GM23338 (cell line): ENCODE data around the gene CCDC92B. TPM values are rescaled to one million over a fixed set of nuclear protein-coding genes. Genes with fewer than 3 reads are reported as not detected.

Experiments used
- ATAC-seq: fragments of 200-7000 bp; cut with Tn5 transposase; 3 replicates; pipeline ENCODE4 v1.9.1; 2020
- DNase-seq: peaks from one replicate; pipeline ENCODE4 v3.0.0-alpha.2; 2015; ENCODE audit warnings: low spot score
- H2AFZ ChIP-seq: fragments of 200-600 bp; sonication (generic); 2 replicates; pipeline ENCODE4 v1.8.0; 2016; ENCODE audit warnings: antibody characterized with exemption, mild to moderate bottlenecking, moderate library complexity
- H3F3A ChIP-seq: fragments of 200-600 bp; sonication (generic); replicated peaks from 2 replicates; pipeline ENCODE4 v1.8.0; 2017; ENCODE audit warnings: antibody characterized with exemption, mixed run types, low read depth
- H3K27ac ChIP-seq: fragments of 200-600 bp; sonication (generic); 2 replicates; pipeline ENCODE4 v1.6.1; 2016; ENCODE audit warnings: low read depth
- H3K27me3 ChIP-seq: fragments of 200-600 bp; sonication (generic); 2 replicates; pipeline ENCODE4 v1.8.0; 2016; ENCODE audit warnings: mild to moderate bottlenecking, mixed run types, moderate library complexity; ENCODE audit not compliant: insufficient read depth
- H3K36me3 ChIP-seq: fragments of 200-600 bp; sonication (generic); 2 replicates; pipeline ENCODE4 v1.8.0; 2016; ENCODE audit warnings: mild to moderate bottlenecking; ENCODE audit not compliant: insufficient read depth
- H3K4me1 ChIP-seq: fragments of 200-600 bp; sonication (generic); 2 replicates; pipeline ENCODE4 v1.8.0; 2016; ENCODE audit warnings: mild to moderate bottlenecking, moderate library complexity; ENCODE audit not compliant: insufficient read depth
- H3K4me2 ChIP-seq: fragments of 200-600 bp; sonication (generic); 2 replicates; pipeline ENCODE4 v1.7.1; 2017; ENCODE audit warnings: mixed run types
- H3K4me3 ChIP-seq: fragments of 200-600 bp; sonication (generic); 2 replicates; pipeline ENCODE4 v1.6.1; 2016; ENCODE audit warnings: mixed run types
- H3K79me2 ChIP-seq: fragments of 200-600 bp; sonication (generic); replicated peaks from 2 replicates; pipeline ENCODE4 v1.8.0; 2017; ENCODE audit warnings: mild to moderate bottlenecking; ENCODE audit not compliant: insufficient read depth
- H3K9me2 ChIP-seq: fragments of 200-600 bp; sonication (generic); 2 replicates; pipeline ENCODE4 v1.8.0; 2017; ENCODE audit not compliant: insufficient read depth
- H4K20me1 ChIP-seq: fragments of 200-600 bp; sonication (generic); replicated peaks from 2 replicates; pipeline ENCODE4 v1.8.0; 2017; ENCODE audit warnings: mild to moderate bottlenecking; ENCODE audit not compliant: insufficient read depth
- H3K27ac Mint-ChIP-seq: 2 replicates; pipeline ENCODE4 v1.8.0; 2020; ENCODE audit warnings: inconsistent platforms, mild to moderate bottlenecking, moderate library complexity, mixed read lengths
- H3K27me3 Mint-ChIP-seq: 3 replicates; pipeline ENCODE4 v1.8.0; 2022; ENCODE audit warnings: low read depth, mild to moderate bottlenecking, moderate library complexity, mixed read lengths, inconsistent platforms; ENCODE audit not compliant: insufficient read depth, poor library complexity
- H3K36me3 Mint-ChIP-seq: 3 replicates; pipeline ENCODE4 v1.8.0; 2021; ENCODE audit warnings: low read depth, mild to moderate bottlenecking, inconsistent platforms, moderate library complexity, mixed read lengths
- H3K4me1 Mint-ChIP-seq: 3 replicates; pipeline ENCODE4 v1.8.0; 2020; ENCODE audit warnings: mild to moderate bottlenecking, inconsistent platforms, mixed read lengths
- H3K4me3 Mint-ChIP-seq: 3 replicates; pipeline ENCODE4 v1.8.0; 2021; ENCODE audit warnings: moderate library complexity, mild to moderate bottlenecking, inconsistent platforms, mixed read lengths
- H3K9me3 Mint-ChIP-seq: 3 replicates; pipeline ENCODE4 v1.8.0; 2020; ENCODE audit warnings: moderate library complexity, mild to moderate bottlenecking, inconsistent platforms, mixed read lengths
- CREB1 ChIP-seq: fragments of 250-450 bp; sonication (Bioruptor Pico); IDR thresholded peaks from 2 replicates; pipeline ENCODE4 v1.5.0; 2020; ENCODE audit warnings: low read depth, mild to moderate bottlenecking, moderate library complexity
- EZH2 ChIP-seq: fragments of 200-600 bp; sonication (generic); IDR thresholded peaks from one replicate; pipeline ENCODE4 v1.8.0; 2017; ENCODE audit warnings: antibody characterized with exemption, mild to moderate bottlenecking, low read depth; ENCODE audit not compliant: unreplicated experiment
- EZH2phosphoT487 ChIP-seq: fragments of 200-600 bp; sonication (generic); IDR thresholded peaks from one replicate; pipeline ENCODE4 v1.8.1; 2018; ENCODE audit warnings: antibody characterized with exemption; ENCODE audit not compliant: unreplicated experiment
- JUNB ChIP-seq: IDR thresholded peaks from one replicate; pipeline ENCODE4 v1.6.1; 2016; ENCODE audit warnings: antibody characterized with exemption; ENCODE audit not compliant: unreplicated experiment
- NANOG ChIP-seq: IDR thresholded peaks from 2 replicates; pipeline ENCODE4 v1.6.1; 2016; ENCODE audit warnings: antibody characterized with exemption, borderline replicate concordance
- POLR2AphosphoS5 ChIP-seq: IDR thresholded peaks from 2 replicates; pipeline ENCODE4 v1.6.1; 2016; ENCODE audit warnings: antibody characterized with exemption, low read depth
- ZNF114 ChIP-seq: fragments of 250-450 bp; sonication (Bioruptor Pico); IDR thresholded peaks from 2 replicates; pipeline ENCODE4 v1.5.0; 2020; ENCODE audit warnings: mild to moderate bottlenecking, moderate library complexity
- ZNF331 ChIP-seq: fragments of 250-450 bp; sonication (Bioruptor Pico); IDR thresholded peaks from 2 replicates; pipeline ENCODE4 v1.5.0; 2020; ENCODE audit warnings: low read depth, mild to moderate bottlenecking, moderate library complexity
- polyA plus RNA-seq: library from polyadenylated mRNA; unstranded; fragments of >200 nt; fragmentation: Nextera tagmentation; extraction: Ambion mirVana; gene quantifications from 2 replicates; pipeline ENCODE4 v1.2.1, GENCODE V29; 2016
- total RNA-seq: library from RNA; depleted of rRNA; stranded (reverse); fragments of >200 nt; shearing (Covaris generic); gene quantifications from 2 replicates; pipeline ENCODE4 v1.2.3, GENCODE V29; 2014
- TF ChIP-seq, protein P1 (sequence below), 2 experiments: fragments of 200-600 bp in 1 of 2; sonication (generic) in 1 of 2; conservative IDR thresholded peaks; 2 replicates each; pipeline versions ENCODE4 v1.5.1 to v1.6.1; 2016 to 2017; ENCODE audit warnings: antibody characterized with exemption in 2 of 2, low read depth in 2 of 2, mild to moderate bottlenecking in 2 of 2, moderate library complexity in 1 of 2
- TF ChIP-seq, protein P2 (sequence below): IDR thresholded peaks from one replicate; pipeline ENCODE4 v1.6.1; 2018; ENCODE audit warnings: antibody characterized with exemption; ENCODE audit not compliant: unreplicated experiment
- TF ChIP-seq, protein P3 (sequence below): IDR thresholded peaks from 2 replicates; pipeline ENCODE4 v1.6.1; 2016; ENCODE audit warnings: antibody characterized with exemption

The CCDC92B gene
- total and polyA plus RNA-seq, 2 experiments from 2014 or later: 5.7 to 9.1 TPM

DNA sequence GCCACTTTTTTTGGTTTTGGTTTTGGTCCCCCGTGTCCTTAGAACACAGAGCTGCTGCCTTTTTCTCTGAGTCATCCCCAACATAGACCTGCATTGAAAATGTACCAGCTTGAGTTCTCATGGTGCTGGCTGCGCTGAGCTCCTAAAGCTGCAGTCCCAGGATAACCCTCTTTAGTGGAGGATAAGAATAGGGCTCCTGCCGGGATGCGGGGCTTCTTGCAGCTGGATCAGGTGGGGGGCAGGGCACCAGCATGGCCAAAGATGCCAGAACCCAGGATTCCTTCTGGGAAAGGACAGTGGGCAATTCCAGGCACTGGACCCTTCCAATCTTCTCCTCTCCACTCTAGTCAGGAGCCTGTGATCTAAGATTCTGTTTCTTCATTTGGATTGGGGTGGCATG, 29.6 kb downstream of the CCDC92B start:
- Mint-ChIP-seq H3K27ac (no peak overlapping the region), H3K4me3 (no peak overlapping the region), H3K36me3 (no peaks in the 10 kb centered on the region), H3K9me3 (no peaks in the 10 kb centered on the region), H3K27me3 (peaks cover 23% of the 10 kb centered on the region), H3K4me1 (peaks cover 18% of the 10 kb centered on the region)
- no peak overlapping the region for H2AFZ ChIP-seq
- DNase-seq (no peak), ATAC-seq (no peak)
- no peak overlapping the region for H3K4me3 ChIP-seq
- no peaks in the 10 kb centered on the region for H4K20me1 ChIP-seq
- peak overlapping the region; percentile 43 for H3K4me2 ChIP-seq
- H3K4me1 ChIP-seq: peaks cover 21% of the 10 kb centered on the region
- no peaks in the 10 kb centered on the region for H3K27me3 ChIP-seq
- no peaks in the 10 kb centered on the region for H3K79me2 ChIP-seq
- H3F3A ChIP-seq: 0 out of 2 replicates have a peak, but pooled peaks cover 4% of the 10 kb centered on the region
- H3K27ac ChIP-seq: no peak overlapping the region
- TF ChIP-seq EZH2phosphoT487 (no peak), POLR2AphosphoS5 (no peak), JUNB (no peak), NANOG (no peak)
- H3K9me2 ChIP-seq: no peaks in the 10 kb centered on the region
- H3K36me3 ChIP-seq: no peaks in the 10 kb centered on the region

DNA sequence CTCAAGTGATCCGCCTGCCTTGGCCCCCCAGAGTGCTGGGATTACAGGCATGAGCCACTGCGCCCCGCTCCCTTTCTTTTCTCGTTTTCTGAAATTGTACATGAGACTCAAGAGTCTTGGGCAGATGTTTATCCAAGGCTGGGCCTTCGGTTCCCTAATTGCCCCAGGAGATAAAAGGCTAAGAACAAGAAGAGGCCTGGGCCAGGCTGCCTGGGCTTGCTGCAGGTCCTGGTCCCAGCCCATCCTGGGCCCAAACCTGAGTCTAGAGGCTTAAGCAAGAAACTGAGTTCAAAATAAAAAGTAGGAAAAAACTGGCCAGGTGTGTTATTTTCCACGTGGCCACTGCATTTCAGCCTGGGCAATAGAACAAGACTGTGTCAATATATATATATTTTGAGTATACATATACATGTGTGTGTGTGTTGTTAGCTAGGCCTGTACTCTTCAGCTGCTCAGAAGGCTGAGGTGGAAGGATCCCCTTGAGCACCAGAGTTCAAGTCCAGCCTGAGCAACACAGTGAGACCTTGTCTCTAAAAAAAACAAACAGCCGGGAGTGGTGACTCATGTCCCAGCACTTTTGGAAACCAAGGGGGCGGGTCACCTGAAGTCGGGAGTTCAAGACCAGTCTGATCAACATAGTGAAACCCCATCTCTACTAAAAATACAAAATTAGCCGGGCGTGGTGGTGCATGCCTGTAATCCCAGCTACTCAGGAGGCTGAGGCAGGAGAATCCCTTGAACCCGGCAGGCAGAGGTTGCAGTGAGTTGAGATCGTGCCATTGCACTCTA, 31.1 kb downstream of the CCDC92B start:
- Histone ChIP-seq H2AFZ (no peak overlapping the region), H3K79me2 (no peaks in the 10 kb centered on the region), H3K27ac (no peak overlapping the region), H3K27me3 (no peaks in the 10 kb centered on the region), H3K4me2 (no peak overlapping the region), H3K4me1 (peaks cover 19% of the 10 kb centered on the region), H3K36me3 (no peaks in the 10 kb centered on the region), H4K20me1 (no peaks in the 10 kb centered on the region), H3K9me2 (no peaks in the 10 kb centered on the region), H3K4me3 (no peak overlapping the region), H3F3A (0 out of 2 replicates have a peak, but pooled peaks cover 1% of the 10 kb centered on the region)
- no peaks in the 10 kb centered on the region for H3K9me3 Mint-ChIP-seq
- no peaks in the 10 kb centered on the region for H3K36me3 Mint-ChIP-seq
- peaks cover 22% of the 10 kb centered on the region for H3K27me3 Mint-ChIP-seq
- H3K4me1 Mint-ChIP-seq: peaks cover 17% of the 10 kb centered on the region
- ATAC-seq: no peak
- no peak overlapping the region for H3K4me3 Mint-ChIP-seq
- H3K27ac Mint-ChIP-seq: no peak overlapping the region
- DNase-seq: no peak
- TF ChIP-seq ZNF331 (no peak), EZH2 (no peak)

DNA sequence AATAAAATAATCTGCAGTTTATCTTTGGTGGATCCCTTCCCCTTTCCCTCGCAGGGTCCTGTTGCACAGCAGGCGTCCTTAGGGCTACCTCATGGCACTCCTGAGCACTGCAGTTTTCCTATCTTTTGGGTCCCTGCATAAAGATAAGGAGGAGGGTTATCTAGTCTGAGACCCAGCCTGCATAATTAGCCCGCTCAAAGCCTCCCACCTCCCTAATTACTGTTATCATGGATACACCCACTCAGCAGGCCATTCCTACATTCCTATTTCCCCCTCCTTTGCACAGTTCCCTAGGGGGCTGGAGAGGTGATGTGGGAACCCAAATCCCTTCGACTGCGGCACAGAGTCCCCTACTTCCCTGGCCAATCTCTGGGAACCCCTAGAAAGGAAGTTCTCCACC, 32.8 kb downstream of the CCDC92B start:
- ATAC-seq: no peak; the same call in 2 of the 3 replicates
- Mint-ChIP-seq H3K4me1 (peaks cover 22% of the 10 kb centered on the region), H3K36me3 (no peaks in the 10 kb centered on the region)
- TF ChIP-seq, protein P1, sequence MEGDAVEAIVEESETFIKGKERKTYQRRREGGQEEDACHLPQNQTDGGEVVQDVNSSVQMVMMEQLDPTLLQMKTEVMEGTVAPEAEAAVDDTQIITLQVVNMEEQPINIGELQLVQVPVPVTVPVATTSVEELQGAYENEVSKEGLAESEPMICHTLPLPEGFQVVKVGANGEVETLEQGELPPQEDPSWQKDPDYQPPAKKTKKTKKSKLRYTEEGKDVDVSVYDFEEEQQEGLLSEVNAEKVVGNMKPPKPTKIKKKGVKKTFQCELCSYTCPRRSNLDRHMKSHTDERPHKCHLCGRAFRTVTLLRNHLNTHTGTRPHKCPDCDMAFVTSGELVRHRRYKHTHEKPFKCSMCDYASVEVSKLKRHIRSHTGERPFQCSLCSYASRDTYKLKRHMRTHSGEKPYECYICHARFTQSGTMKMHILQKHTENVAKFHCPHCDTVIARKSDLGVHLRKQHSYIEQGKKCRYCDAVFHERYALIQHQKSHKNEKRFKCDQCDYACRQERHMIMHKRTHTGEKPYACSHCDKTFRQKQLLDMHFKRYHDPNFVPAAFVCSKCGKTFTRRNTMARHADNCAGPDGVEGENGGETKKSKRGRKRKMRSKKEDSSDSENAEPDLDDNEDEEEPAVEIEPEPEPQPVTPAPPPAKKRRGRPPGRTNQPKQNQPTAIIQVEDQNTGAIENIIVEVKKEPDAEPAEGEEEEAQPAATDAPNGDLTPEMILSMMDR (conservative IDR thresholded peaks at IDR 0.05; ENCODE audit: low read depth in 2 of 2): no peak
- TF ChIP-seq POLR2AphosphoS5 (no peak), NANOG (no peak), JUNB (no peak), ZNF331 (no peak), CREB1 (CRISPR knock-in tag) (no peak), ZNF114 (CRISPR knock-in tag) (no peak)
- TF ChIP-seq, protein P2, sequence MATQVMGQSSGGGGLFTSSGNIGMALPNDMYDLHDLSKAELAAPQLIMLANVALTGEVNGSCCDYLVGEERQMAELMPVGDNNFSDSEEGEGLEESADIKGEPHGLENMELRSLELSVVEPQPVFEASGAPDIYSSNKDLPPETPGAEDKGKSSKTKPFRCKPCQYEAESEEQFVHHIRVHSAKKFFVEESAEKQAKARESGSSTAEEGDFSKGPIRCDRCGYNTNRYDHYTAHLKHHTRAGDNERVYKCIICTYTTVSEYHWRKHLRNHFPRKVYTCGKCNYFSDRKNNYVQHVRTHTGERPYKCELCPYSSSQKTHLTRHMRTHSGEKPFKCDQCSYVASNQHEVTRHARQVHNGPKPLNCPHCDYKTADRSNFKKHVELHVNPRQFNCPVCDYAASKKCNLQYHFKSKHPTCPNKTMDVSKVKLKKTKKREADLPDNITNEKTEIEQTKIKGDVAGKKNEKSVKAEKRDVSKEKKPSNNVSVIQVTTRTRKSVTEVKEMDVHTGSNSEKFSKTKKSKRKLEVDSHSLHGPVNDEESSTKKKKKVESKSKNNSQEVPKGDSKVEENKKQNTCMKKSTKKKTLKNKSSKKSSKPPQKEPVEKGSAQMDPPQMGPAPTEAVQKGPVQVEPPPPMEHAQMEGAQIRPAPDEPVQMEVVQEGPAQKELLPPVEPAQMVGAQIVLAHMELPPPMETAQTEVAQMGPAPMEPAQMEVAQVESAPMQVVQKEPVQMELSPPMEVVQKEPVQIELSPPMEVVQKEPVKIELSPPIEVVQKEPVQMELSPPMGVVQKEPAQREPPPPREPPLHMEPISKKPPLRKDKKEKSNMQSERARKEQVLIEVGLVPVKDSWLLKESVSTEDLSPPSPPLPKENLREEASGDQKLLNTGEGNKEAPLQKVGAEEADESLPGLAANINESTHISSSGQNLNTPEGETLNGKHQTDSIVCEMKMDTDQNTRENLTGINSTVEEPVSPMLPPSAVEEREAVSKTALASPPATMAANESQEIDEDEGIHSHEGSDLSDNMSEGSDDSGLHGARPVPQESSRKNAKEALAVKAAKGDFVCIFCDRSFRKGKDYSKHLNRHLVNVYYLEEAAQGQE: no peak
- TF ChIP-seq, protein P3, sequence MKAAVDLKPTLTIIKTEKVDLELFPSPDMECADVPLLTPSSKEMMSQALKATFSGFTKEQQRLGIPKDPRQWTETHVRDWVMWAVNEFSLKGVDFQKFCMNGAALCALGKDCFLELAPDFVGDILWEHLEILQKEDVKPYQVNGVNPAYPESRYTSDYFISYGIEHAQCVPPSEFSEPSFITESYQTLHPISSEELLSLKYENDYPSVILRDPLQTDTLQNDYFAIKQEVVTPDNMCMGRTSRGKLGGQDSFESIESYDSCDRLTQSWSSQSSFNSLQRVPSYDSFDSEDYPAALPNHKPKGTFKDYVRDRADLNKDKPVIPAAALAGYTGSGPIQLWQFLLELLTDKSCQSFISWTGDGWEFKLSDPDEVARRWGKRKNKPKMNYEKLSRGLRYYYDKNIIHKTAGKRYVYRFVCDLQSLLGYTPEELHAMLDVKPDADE: no peak

More for the DNA sequence above, 32.8 kb downstream of the CCDC92B start:
- H3K27ac ChIP-seq: no peak overlapping the region
- H3K9me3 Mint-ChIP-seq: no peaks in the 10 kb centered on the region
- H3K4me3 Mint-ChIP-seq: no peak overlapping the region
- no peak overlapping the region for H2AFZ ChIP-seq
- peaks cover 20% of the 10 kb centered on the region for H3K4me1 ChIP-seq
- H3K27me3 ChIP-seq: peaks cover 11% of the 10 kb centered on the region; the same call in 1 of the 2 replicates
- DNase-seq: no peak
- no peak overlapping the region for H3K27ac Mint-ChIP-seq
- no peaks in the 10 kb centered on the region for H3K79me2 ChIP-seq
- no peak overlapping the region for H3K4me3 ChIP-seq
- peaks cover 20% of the 10 kb centered on the region for H3K27me3 Mint-ChIP-seq
- no peaks in the 10 kb centered on the region for H3K9me2 ChIP-seq
- H3K4me2 ChIP-seq: no peak overlapping the region
- peaks cover 10% of the 10 kb centered on the region; the same call in 1 of the 2 replicates for H3F3A ChIP-seq
- H4K20me1 ChIP-seq: no peaks in the 10 kb centered on the region
- no peaks in the 10 kb centered on the region for H3K36me3 ChIP-seq
